Smooth muscle cell (in vitro differentiated cells): ENCODE results near the gene TOR3A. TPM values are rescaled to one million over a fixed set of nuclear protein-coding genes. Genes with fewer than 3 reads are reported as not detected.

Experiments used
- DNase-seq: peaks from one replicate; lab custom pipeline; 2025; ENCODE audit not compliant: unreplicated experiment; lab: John Stamatoyannopoulos, UW
- H2AFZ ChIP-seq: fragments of 200-600 bp; sonication (generic); 2 replicates; pipeline ENCODE4 v1.6.0; 2016; ENCODE audit warnings: antibody characterized with exemption, low read depth, mild to moderate bottlenecking
- H3F3A ChIP-seq: fragments of 200-600 bp; sonication (generic); 2 replicates; pipeline ENCODE4 v1.6.0; 2017; ENCODE audit warnings: antibody characterized with exemption, low read depth
- H3K27ac ChIP-seq: fragments of 200-600 bp; sonication (generic); 2 replicates; pipeline ENCODE4 v1.5.1; 2016; ENCODE audit warnings: low read depth, mild to moderate bottlenecking
- H3K27me3 ChIP-seq: fragments of 200-600 bp; sonication (generic); 2 replicates; pipeline ENCODE4 v1.6.1; 2016; ENCODE audit warnings: low read depth, mild to moderate bottlenecking
- H3K36me3 ChIP-seq: fragments of 200-600 bp; sonication (generic); 2 replicates; pipeline ENCODE4 v1.5.1; 2016; ENCODE audit warnings: low read depth
- H3K4me1 ChIP-seq: fragments of 200-600 bp; sonication (generic); 2 replicates; pipeline ENCODE4 v1.5.1; 2016; ENCODE audit warnings: low read depth
- H3K4me2 ChIP-seq: fragments of 200-600 bp; sonication (generic); 2 replicates; pipeline ENCODE4 v1.6.0; 2016; ENCODE audit warnings: mild to moderate bottlenecking
- H3K4me3 ChIP-seq: fragments of 200-600 bp; sonication (generic); 2 replicates; pipeline ENCODE4 v1.5.1; 2016; ENCODE audit warnings: mild to moderate bottlenecking
- H3K79me2 ChIP-seq: fragments of 200-600 bp; sonication (generic); 2 replicates; pipeline ENCODE4 v1.6.0; 2016; ENCODE audit warnings: low read depth, mild to moderate bottlenecking
- H3K9ac ChIP-seq: fragments of 200-600 bp; sonication (generic); 2 replicates; pipeline ENCODE4 v1.6.0; 2016; ENCODE audit warnings: low read depth
- H3K9me3 ChIP-seq: fragments of 200-600 bp; sonication (generic); replicated peaks from 2 replicates; pipeline ENCODE4 v1.5.1; 2016; ENCODE audit warnings: low read depth
- H4K20me1 ChIP-seq: fragments of 200-600 bp; sonication (generic); 2 replicates; pipeline ENCODE4 v1.6.0; 2016; ENCODE audit warnings: low read depth
- WGBS: methylation state at CpG from one replicate; pipeline ENCODE4 v1.1.7; 2016; ENCODE audit warnings: low lambda C conversion rate; 5-methylcytosine and 5-hydroxymethylcytosine counted together
- polyA plus RNA-seq: library from polyadenylated mRNA; unstranded; fragments of >200 nt; fragmentation: Nextera tagmentation; extraction: Ambion mirVana; gene quantifications from 2 replicates; pipeline ENCODE4 v1.2.1, GENCODE V29; 2016
- small RNA-seq: library from RNA; depleted of rRNA; stranded (forward); fragments of <200 nt; gene quantifications from one replicate; pipeline ENCODE3, GENCODE V24; 2014
- total RNA-seq: library from RNA; depleted of rRNA; stranded (reverse); fragments of >200 nt; gene quantifications from 2 replicates; pipeline ENCODE4 v1.2.3, GENCODE V29; 2014
- TF ChIP-seq, protein P1 (sequence below): fragments of 200-600 bp; sonication (generic); IDR thresholded peaks from 2 replicates; pipeline ENCODE4 v1.5.1; 2017; ENCODE audit warnings: borderline replicate concordance, mild to moderate bottlenecking, antibody characterized with exemption; ENCODE audit not compliant: insufficient read depth, poor library complexity, severe bottlenecking

TOR3A gene
- total and polyA plus RNA-seq, 2 experiments from 2014 or later = 13.0 to 16.6 TPM

DNA sequence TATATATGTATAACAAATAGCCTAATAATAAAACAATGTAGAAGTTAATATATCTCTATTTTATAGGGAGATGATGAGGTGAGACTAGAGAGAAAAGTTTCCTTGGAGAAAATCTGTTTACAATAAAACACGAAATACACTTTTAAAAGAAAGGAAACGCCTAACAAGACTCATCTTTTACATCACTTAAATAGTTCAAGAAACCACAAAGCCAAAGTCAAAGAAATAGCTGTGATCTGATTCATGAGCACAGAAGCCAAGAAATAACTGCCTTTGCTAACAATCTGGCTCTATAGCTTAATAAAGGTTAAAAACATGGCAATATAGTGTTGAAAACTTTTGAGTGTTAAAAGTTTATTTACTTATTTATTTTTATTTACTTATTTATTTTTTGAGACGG, 61.5 kb downstream of the TOR3A start:
- H3K27me3 ChIP-seq = no peaks in the 10 kb centered on the region
- WGBS = 33% methylated on average over 3 of the region's 3 CpGs
- peak overlapping the region; percentile 62 for H3K4me3 ChIP-seq

DNA sequence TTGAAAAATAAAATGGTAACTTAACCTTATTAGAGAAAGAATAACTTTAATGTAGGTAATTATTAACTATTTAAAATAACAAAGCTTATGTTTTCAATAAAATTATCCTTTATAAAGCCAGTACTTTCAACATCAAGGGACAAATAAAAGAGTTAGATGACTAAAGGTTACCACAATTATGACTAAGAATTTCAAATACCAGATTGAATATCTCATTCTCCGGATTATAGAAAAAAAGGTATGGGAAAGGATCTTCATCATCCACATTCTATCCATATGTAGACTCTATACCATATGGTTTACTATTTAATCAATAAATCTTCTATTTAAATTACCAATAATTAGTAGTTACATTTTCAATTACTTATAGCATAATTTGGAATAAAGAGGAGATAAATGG, 62.8 kb downstream of the TOR3A start:
- H3K79me2 ChIP-seq = peaks cover 47% of the 10 kb centered on the region
- peak overlapping the region; percentile 100 for H3K27ac ChIP-seq
- H3K4me3 ChIP-seq = no peak overlapping the region
- H3K27me3 ChIP-seq = no peaks in the 10 kb centered on the region
- H4K20me1 ChIP-seq = peaks cover 21% of the 10 kb centered on the region
- H3K9ac ChIP-seq = peak overlapping the region; percentile 69
- peaks cover 14% of the 10 kb centered on the region for H3F3A ChIP-seq
- H2AFZ ChIP-seq = no peak overlapping the region
- TF ChIP-seq, protein P1, sequence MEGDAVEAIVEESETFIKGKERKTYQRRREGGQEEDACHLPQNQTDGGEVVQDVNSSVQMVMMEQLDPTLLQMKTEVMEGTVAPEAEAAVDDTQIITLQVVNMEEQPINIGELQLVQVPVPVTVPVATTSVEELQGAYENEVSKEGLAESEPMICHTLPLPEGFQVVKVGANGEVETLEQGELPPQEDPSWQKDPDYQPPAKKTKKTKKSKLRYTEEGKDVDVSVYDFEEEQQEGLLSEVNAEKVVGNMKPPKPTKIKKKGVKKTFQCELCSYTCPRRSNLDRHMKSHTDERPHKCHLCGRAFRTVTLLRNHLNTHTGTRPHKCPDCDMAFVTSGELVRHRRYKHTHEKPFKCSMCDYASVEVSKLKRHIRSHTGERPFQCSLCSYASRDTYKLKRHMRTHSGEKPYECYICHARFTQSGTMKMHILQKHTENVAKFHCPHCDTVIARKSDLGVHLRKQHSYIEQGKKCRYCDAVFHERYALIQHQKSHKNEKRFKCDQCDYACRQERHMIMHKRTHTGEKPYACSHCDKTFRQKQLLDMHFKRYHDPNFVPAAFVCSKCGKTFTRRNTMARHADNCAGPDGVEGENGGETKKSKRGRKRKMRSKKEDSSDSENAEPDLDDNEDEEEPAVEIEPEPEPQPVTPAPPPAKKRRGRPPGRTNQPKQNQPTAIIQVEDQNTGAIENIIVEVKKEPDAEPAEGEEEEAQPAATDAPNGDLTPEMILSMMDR = no peak
- 83% methylated on average over 1 of the region's 1 CpG for WGBS
- no peak for DNase-seq
- H3K4me2 ChIP-seq = no peak overlapping the region
- no peaks in the 10 kb centered on the region for H3K9me3 ChIP-seq
- peaks cover 13% of the 10 kb centered on the region for H3K4me1 ChIP-seq
- no peaks in the 10 kb centered on the region for H3K36me3 ChIP-seq

More for the DNA sequence above, 61.5 kb downstream of the TOR3A start:
- Histone ChIP-seq H4K20me1 (peaks cover 34% of the 10 kb centered on the region), H3K4me2 (peak overlapping the region; percentile 89), H2AFZ (no peak overlapping the region), H3K27ac (peak overlapping the region; percentile 100), H3F3A (peaks cover 14% of the 10 kb centered on the region), H3K9me3 (no peaks in the 10 kb centered on the region), H3K79me2 (peaks cover 58% of the 10 kb centered on the region), H3K36me3 (no peaks in the 10 kb centered on the region), H3K4me1 (peaks cover 13% of the 10 kb centered on the region), H3K9ac (peak overlapping the region; percentile 99)
- TF ChIP-seq, protein P1 = no peak
- DNase-seq = no peak

DNA sequence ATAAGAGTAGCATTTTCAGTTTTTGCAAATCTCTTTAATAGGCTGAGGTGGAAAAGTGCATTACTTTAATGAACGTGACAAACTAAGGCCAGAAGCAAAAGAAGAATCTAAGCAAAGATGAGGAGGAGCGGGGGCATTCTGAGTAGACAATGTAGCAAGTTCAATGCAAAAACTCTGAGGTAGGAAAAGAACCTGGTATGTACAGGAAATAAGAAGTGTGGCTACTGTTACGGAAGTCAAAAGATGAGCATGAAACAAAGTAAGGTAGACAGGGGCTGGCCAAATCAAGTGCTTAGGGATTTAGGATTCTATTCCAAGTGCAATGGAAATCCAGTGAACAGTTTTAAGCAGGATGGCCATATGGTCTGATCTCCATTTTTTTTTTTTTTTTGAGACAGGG, 63.7 kb downstream of the TOR3A start:
- Histone ChIP-seq H3K36me3 (no peaks in the 10 kb centered on the region), H3K9ac (no peak overlapping the region), H3K9me3 (no peaks in the 10 kb centered on the region), H2AFZ (no peak overlapping the region), H3K79me2 (peaks cover 45% of the 10 kb centered on the region), H3K27me3 (no peaks in the 10 kb centered on the region), H3K4me1 (peaks cover 13% of the 10 kb centered on the region), H3F3A (peaks cover 14% of the 10 kb centered on the region), H3K4me2 (no peak overlapping the region), H3K27ac (peak overlapping the region; percentile 100), H4K20me1 (peaks cover 12% of the 10 kb centered on the region), H3K4me3 (no peak overlapping the region)
- 97% methylated on average over 3 of the region's 3 CpGs for WGBS
- TF ChIP-seq, protein P1 = no peak
- DNase-seq = no peak

Small RNAs within 50 kb of the gene (small RNA-seq; reads per million reads assigned to genes)
- gene AL512326.3 = 1.1 reads per million, percentile 33 among the genes with 10 or more reads in this experiment

Other genes starting within 250 kb of the TOR3A start
- gene ANGPTL1, start 211.0 kb upstream of the TOR3A start, total RNA-seq = 6.6 and 7.5 TPM in 2 replicates
- 3.4 and 5.0 TPM in 2 replicates for gene ANGPTL1, start 211.0 kb upstream of the TOR3A start, polyA plus RNA-seq
- gene FAM20B, start 56.2 kb upstream of the TOR3A start, total RNA-seq = 21.1 and 32.7 TPM in 2 replicates
- 7.8 and 8.2 TPM in 2 replicates for gene FAM20B, start 56.2 kb upstream of the TOR3A start, polyA plus RNA-seq
- gene ABL2, start 147.6 kb downstream of the TOR3A start, total RNA-seq = 55.0 and 56.5 TPM in 2 replicates
- gene ABL2, start 147.6 kb downstream of the TOR3A start, polyA plus RNA-seq = 16.5 and 38.9 TPM in 2 replicates
- 15.4 and 21.3 TPM in 2 replicates for gene SOAT1, start 211.7 kb downstream of the TOR3A start, total RNA-seq
- 19.6 and 20.2 TPM in 2 replicates for gene SOAT1, start 211.7 kb downstream of the TOR3A start, polyA plus RNA-seq